ENCODE data around the gene NDUFB5. TPM values are rescaled to one million over a fixed set of nuclear protein-coding genes. Genes with fewer than 3 reads are reported as not detected.

NDUFB5 gene
- polyA plus RNA-seq: 272 and 275 TPM in 2 replicates
- polyA minus RNA-seq: 87.2 and 92.3 TPM in 2 replicates

DNA sequence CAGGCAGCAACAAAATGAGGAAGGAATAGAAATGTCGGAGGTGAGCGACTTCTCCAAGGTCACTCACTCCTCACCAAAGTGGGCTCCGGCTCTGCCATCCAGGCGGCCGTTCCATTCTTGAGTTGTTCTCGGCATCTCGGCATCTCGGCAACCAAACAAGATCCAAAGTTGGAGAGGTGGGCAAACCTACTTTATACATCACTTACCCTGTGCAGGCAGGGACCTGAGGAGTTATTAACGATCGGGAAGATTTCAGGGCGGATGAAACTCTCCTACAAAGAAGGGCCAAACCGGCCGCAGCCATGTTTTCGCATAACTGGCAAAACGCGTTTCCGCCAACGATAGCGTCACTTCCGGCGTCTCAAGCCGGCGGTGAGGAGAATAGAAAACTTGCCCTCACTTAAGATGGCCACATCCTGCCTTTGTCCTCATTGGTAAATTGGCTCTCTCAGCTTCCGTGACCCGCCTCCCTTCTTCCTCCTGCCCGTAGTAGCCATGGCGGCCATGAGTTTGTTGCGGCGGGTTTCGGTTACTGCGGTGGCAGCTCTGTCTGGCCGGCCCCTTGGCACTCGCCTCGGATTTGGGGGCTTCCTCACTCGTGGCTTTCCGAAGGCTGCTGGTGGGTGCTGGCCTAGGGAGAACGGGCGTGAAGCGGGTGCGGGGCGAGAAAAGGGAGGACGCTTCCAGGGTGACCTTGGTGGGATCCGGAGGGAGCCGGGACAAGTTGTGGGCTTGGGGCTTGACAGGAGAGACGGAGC lies at the start of gene NDUFB5, which contains the start of gene MRPL47:
TSS of gene NDUFB5 (plus strand) at position 474 of the 758 bp plus-strand sequence. CDS start at position 496, 22 bp downstream.
TSS of gene MRPL47 (minus strand) at position 318 of the 758 bp plus-strand sequence. CDS start at position 304, 14 bp downstream.
- H3K27ac ChIP-seq (ENCODE audit: low read length): peak within 1 kb of the TSS; percentile 91
- peak within 1 kb of the TSS; percentile 93 for H3K9ac ChIP-seq (ENCODE audit: low read length)
- TF ChIP-seq SMC3 (conservative IDR thresholded peaks at IDR 0.05; ENCODE audit: poor library complexity) (peak; percentile 36), EZH2 (IDR thresholded peaks at IDR 0.05; ENCODE audit: borderline replicate concordance, insufficient read depth, low read length, poor library complexity, severe bottlenecking) (no peak), RAD21 (conservative IDR thresholded peaks at IDR 0.05) (peak; percentile 21), TAF1 (IDR thresholded peaks at IDR 0.05; ENCODE audit: low read depth) (peak; percentile 87), MXI1 (conservative IDR thresholded peaks at IDR 0.05; ENCODE audit: poor library complexity, severe bottlenecking) (peak; percentile 82), CTCF (IDR thresholded peaks at IDR 0.05; ENCODE audit: poor library complexity, severe bottlenecking) (no peak), POLR2AphosphoS5 (IDR thresholded peaks at IDR 0.05) (peak; percentile 97), EP300 (conservative IDR thresholded peaks at IDR 0.05; ENCODE audit: poor library complexity, severe bottlenecking) (peak; percentile 56)
- TF ChIP-seq, protein P1, sequence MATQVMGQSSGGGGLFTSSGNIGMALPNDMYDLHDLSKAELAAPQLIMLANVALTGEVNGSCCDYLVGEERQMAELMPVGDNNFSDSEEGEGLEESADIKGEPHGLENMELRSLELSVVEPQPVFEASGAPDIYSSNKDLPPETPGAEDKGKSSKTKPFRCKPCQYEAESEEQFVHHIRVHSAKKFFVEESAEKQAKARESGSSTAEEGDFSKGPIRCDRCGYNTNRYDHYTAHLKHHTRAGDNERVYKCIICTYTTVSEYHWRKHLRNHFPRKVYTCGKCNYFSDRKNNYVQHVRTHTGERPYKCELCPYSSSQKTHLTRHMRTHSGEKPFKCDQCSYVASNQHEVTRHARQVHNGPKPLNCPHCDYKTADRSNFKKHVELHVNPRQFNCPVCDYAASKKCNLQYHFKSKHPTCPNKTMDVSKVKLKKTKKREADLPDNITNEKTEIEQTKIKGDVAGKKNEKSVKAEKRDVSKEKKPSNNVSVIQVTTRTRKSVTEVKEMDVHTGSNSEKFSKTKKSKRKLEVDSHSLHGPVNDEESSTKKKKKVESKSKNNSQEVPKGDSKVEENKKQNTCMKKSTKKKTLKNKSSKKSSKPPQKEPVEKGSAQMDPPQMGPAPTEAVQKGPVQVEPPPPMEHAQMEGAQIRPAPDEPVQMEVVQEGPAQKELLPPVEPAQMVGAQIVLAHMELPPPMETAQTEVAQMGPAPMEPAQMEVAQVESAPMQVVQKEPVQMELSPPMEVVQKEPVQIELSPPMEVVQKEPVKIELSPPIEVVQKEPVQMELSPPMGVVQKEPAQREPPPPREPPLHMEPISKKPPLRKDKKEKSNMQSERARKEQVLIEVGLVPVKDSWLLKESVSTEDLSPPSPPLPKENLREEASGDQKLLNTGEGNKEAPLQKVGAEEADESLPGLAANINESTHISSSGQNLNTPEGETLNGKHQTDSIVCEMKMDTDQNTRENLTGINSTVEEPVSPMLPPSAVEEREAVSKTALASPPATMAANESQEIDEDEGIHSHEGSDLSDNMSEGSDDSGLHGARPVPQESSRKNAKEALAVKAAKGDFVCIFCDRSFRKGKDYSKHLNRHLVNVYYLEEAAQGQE (IDR thresholded peaks at IDR 0.05; ENCODE audit: borderline replicate concordance): peak; percentile 89
- H4K20me1 ChIP-seq (ENCODE audit: insufficient read depth): no peaks in the 10 kb centered on the region
- peak within 1 kb of the TSS; percentile 74 for H2AFZ ChIP-seq (ENCODE audit: low read depth, low read length)
- no peaks in the 10 kb centered on the region for H3K36me3 ChIP-seq (ENCODE audit: insufficient read depth, low read length)
- H3F3A ChIP-seq (ENCODE audit: insufficient read depth, low read length, poor library complexity, severe bottlenecking): no peaks in the 10 kb centered on the region
- peaks cover 33% of the 10 kb centered on the region for H3K79me2 ChIP-seq (replicated peaks; ENCODE audit: insufficient read depth, low read length)
- H3K27me3 ChIP-seq (ENCODE audit: insufficient read depth, low read depth, low read length): no peaks in the 10 kb centered on the region
- H3K9me2 ChIP-seq (ENCODE audit: insufficient read depth, low read length): no peaks in the 10 kb centered on the region
- peak within 1 kb of the TSS; percentile 78 for H3K4me3 ChIP-seq (ENCODE audit: low read length)
- no peaks in the 10 kb centered on the region for H3K9me3 ChIP-seq (ENCODE audit: low read length)
- peak within 1 kb of the TSS; percentile 86 for H3K4me2 ChIP-seq (ENCODE audit: low read length)

GRCh38 chr3:179558742-179559364 lies 45.7 kb upstream of the NDUFB5 start:
- Histone ChIP-seq H3F3A (ENCODE audit: insufficient read depth, low read length, poor library complexity, severe bottlenecking) (no peaks in the 10 kb centered on the region), H3K27me3 (ENCODE audit: insufficient read depth, low read depth, low read length) (no peaks in the 10 kb centered on the region), H3K9ac (ENCODE audit: low read length) (no peak overlapping the region), H3K4me2 (ENCODE audit: low read length) (no peak overlapping the region), H3K9me2 (ENCODE audit: insufficient read depth, low read length) (no peaks in the 10 kb centered on the region), H3K9me3 (ENCODE audit: low read length) (no peaks in the 10 kb centered on the region), H3K79me2 (replicated peaks; ENCODE audit: insufficient read depth, low read length) (peaks cover 3% of the 10 kb centered on the region), H3K36me3 (ENCODE audit: insufficient read depth, low read length) (no peaks in the 10 kb centered on the region), H3K4me3 (ENCODE audit: low read length) (no peak overlapping the region), H3K27ac (ENCODE audit: low read length) (no peak overlapping the region), H2AFZ (ENCODE audit: low read depth, low read length) (no peak overlapping the region), H4K20me1 (ENCODE audit: insufficient read depth) (no peaks in the 10 kb centered on the region)
- TF ChIP-seq SMC3 (conservative IDR thresholded peaks at IDR 0.05; ENCODE audit: poor library complexity) (peak; percentile 97), CTCF (IDR thresholded peaks at IDR 0.05; ENCODE audit: poor library complexity, severe bottlenecking) (peak; percentile 93), EP300 (conservative IDR thresholded peaks at IDR 0.05; ENCODE audit: poor library complexity, severe bottlenecking) (no peak), RAD21 (conservative IDR thresholded peaks at IDR 0.05) (peak; percentile 98), MXI1 (conservative IDR thresholded peaks at IDR 0.05; ENCODE audit: poor library complexity, severe bottlenecking) (no peak)
